Measurements from ENCODE around the gene PRKCA. TPM values are rescaled to one million over a fixed set of nuclear protein-coding genes. Genes with fewer than 3 reads are reported as not detected.
"Not testable (repeated sequence)": the region's sequence is repeated elsewhere in the genome, so short reads cannot be mapped to it uniquely, and the experiment has no call there.

The PRKCA gene
- total and polyA plus RNA-seq, 4 experiments from 2014 or later: 1.1 to 107 (median 56.1) TPM

DNA sequence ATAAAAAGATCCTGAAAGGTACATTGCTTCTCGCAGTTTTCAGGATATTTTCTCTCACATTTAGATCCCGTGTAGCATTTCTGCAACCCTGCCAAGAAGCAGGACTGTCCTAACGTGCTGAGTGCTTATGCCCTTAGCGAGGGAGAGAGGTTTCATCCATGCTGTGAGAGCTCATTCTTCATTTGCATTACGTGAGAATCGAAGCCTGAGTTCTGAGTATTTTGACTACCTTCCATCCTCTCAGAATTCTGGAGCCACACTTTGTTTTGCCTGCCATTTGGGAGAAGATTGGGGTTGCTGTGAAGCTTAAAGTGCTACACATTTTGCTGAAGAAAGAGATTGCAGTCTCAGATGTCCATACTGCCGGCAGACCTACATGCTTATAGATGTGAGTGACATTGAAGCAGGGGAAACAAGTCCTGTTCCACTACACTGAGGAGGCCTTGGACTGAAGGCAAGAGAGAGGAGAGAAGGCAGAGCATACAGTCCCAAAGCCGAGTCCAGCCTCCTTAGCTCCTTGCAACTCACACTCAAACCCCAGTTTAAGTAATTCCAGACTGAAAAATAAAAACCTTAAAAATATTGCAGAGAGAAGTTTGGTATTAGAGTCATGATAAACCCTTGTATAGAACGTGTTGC is 183.0 kb downstream of the PRKCA start:
- H3K36me3 Mint-ChIP-seq: peaks cover 0 to 11% of the 10 kb centered on the region in 2 donors
- no peak for DNase-seq
- Histone ChIP-seq H3K9me3 (ENCODE audit: control insufficient read depth in 1 of 2, low read length in 2 of 2) (no peaks in the 10 kb centered on the region), H3K27me3 (ENCODE audit: insufficient read depth, low read length) (no peaks in the 10 kb centered on the region), H3K36me3 (ENCODE audit: insufficient read depth, low read length) (no peaks in the 10 kb centered on the region), H3K4me1 (ENCODE audit: insufficient read depth, low read length) (no peaks in the 10 kb centered on the region), H3K27ac (ENCODE audit: low read depth, low read length) (no peak overlapping the region), H3K4me3 (ENCODE audit: low read length in 2 of 2) (no peak overlapping the region)
- H3K27me3 Mint-ChIP-seq: no peaks in the 10 kb centered on the region
- H3K4me1 Mint-ChIP-seq: peaks cover 31 to 54% (median 46%) of the 10 kb centered on the region in 4 donors
- CTCF ChIA-PET (ENCODE audit: partially characterized antibody): no interaction called here
- intact Hi-C loops (cut with micrococcal nuclease): no loop called here
- POLR2A ChIA-PET (ENCODE audit: partially characterized antibody): interaction anchor here (0.7 kb wide), 1 partner anchor 88 kb away, joined by 3 read pairs; no protein-coding TSS in a partner anchor
- peak overlapping the region in 1 of 7 donors; percentile 1 for H3K27ac Mint-ChIP-seq
- H3K9me3 Mint-ChIP-seq: no peaks in the 10 kb centered on the region
- no peak overlapping the region for H3K4me3 Mint-ChIP-seq

GRCh38 chr17:66487121-66487520 is 184.7 kb downstream of the PRKCA start:
- no peaks in the 10 kb centered on the region for H3K27me3 ChIP-seq (ENCODE audit: insufficient read depth, low read length)

DNA sequence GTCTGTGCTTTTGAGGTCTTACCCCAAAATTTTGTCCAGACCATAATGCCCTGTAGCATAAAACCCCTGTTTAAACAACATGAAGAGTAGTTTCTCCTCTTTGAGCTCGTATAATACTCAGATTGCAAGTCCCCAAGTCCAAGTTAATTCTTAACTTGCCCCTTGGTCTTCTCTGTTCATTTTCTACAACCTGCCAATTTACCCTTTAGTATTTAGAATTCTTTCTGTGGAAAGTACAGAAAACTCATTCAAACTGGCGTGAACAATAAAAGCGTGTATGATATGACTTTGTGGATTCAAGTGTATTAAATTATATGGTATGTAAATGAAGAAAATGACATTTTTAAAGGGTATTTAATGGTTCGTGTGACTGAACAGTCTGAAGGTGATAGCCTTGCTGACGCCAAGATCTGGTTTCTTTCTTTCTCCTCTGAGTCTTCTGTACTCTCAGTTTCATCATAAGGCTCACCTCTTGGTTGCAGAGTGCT is 185.6 kb downstream of the PRKCA start:
- Mint-ChIP-seq H3K9me3 (no peaks in the 10 kb centered on the region), H3K4me1 (peaks cover 42 to 70% (median 52%) of the 10 kb centered on the region in 4 donors)
- intact Hi-C loops (cut with micrococcal nuclease): no loop called here

More at GRCh38 chr17:66487121-66487520, 184.7 kb downstream of the PRKCA start:
- POLR2A ChIA-PET (ENCODE audit: partially characterized antibody): no interaction called here
- Mint-ChIP-seq H3K27me3 (no peaks in the 10 kb centered on the region), H3K36me3 (peaks cover 3 to 5% of the 10 kb centered on the region in 2 donors), H3K4me1 (peaks cover 38 to 65% (median 51%) of the 10 kb centered on the region in 4 donors), H3K9me3 (no peaks in the 10 kb centered on the region), H3K4me3 (no peak overlapping the region), H3K27ac (peak overlapping the region in 2 of 7 donors; percentile 1 to 6)
- H3K4me3 ChIP-seq (ENCODE audit: low read length in 2 of 2): no peak overlapping the region
- H3K4me1 ChIP-seq (ENCODE audit: insufficient read depth, low read length): peaks cover 16% of the 10 kb centered on the region
- no peak overlapping the region for H3K27ac ChIP-seq (ENCODE audit: low read depth, low read length)
- H3K36me3 ChIP-seq (ENCODE audit: insufficient read depth, low read length): no peaks in the 10 kb centered on the region
- no peak for DNase-seq
- CTCF ChIA-PET (ENCODE audit: partially characterized antibody): no interaction called here
- H3K9me3 ChIP-seq (ENCODE audit: control insufficient read depth in 1 of 2, low read length in 2 of 2): no peaks in the 10 kb centered on the region
- intact Hi-C loops (cut with micrococcal nuclease): no loop called here

DNA sequence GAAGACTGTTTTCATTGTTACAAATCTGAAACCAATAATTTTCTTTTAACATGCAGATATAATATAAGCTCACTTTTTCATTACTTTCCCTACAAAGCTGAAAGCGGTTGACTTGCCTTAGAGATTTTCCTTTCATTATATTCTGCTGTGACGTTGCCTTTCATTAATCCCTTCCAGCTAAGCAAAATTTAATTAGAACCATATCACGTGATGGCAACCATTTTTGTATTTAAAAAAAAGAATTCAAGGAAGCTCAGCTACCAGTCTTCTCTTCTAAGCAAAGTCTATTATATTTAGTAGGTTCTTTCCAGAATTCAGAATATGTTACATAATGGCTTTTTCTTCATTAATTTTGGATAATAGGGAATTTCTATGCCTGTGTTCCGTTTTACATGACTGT is 186.5 kb downstream of the PRKCA start:
- Mint-ChIP-seq H3K27ac (no peak overlapping the region), H3K4me3 (no peak overlapping the region), H3K36me3 (peaks cover 5 to 7% of the 10 kb centered on the region in 2 donors), H3K9me3 (no peaks in the 10 kb centered on the region), H3K4me1 (peaks cover 49 to 77% (median 59%) of the 10 kb centered on the region in 4 donors), H3K27me3 (no peaks in the 10 kb centered on the region)
- POLR2A ChIA-PET (ENCODE audit: partially characterized antibody): no interaction called here
- Histone ChIP-seq H3K36me3 (ENCODE audit: insufficient read depth, low read length) (no peaks in the 10 kb centered on the region), H3K27ac (ENCODE audit: low read depth, low read length) (no peak overlapping the region), H3K9me3 (ENCODE audit: control insufficient read depth in 1 of 2, low read length in 2 of 2) (no peaks in the 10 kb centered on the region), H3K27me3 (ENCODE audit: insufficient read depth, low read length) (no peaks in the 10 kb centered on the region), H3K4me1 (ENCODE audit: insufficient read depth, low read length) (peaks cover 32% of the 10 kb centered on the region), H3K4me3 (ENCODE audit: low read length in 2 of 2) (no peak overlapping the region)
- CTCF ChIA-PET (ENCODE audit: partially characterized antibody): interaction anchor here (0.6 to 1.2 kb wide), 2 partner anchors 78 to 239 kb away, joined by 3 to 4 read pairs; no protein-coding TSS in a partner anchor
- DNase-seq: no peak
- intact Hi-C loops (cut with micrococcal nuclease): no loop called here

More for the DNA sequence above, 185.6 kb downstream of the PRKCA start:
- no peaks in the 10 kb centered on the region for H3K27me3 Mint-ChIP-seq
- no peaks in the 10 kb centered on the region for H3K9me3 ChIP-seq (ENCODE audit: control insufficient read depth in 1 of 2, low read length in 2 of 2)
- no peaks in the 10 kb centered on the region for H3K36me3 ChIP-seq (ENCODE audit: insufficient read depth, low read length)
- CTCF ChIA-PET (ENCODE audit: partially characterized antibody): no interaction called here
- no peak overlapping the region for H3K27ac ChIP-seq (ENCODE audit: low read depth, low read length)
- H3K27ac Mint-ChIP-seq: peak overlapping the region in 3 of 7 donors; percentile 0 to 7 (median 5)
- H3K36me3 Mint-ChIP-seq: peaks cover 5 to 7% of the 10 kb centered on the region in 2 donors
- peaks cover 24% of the 10 kb centered on the region for H3K4me1 ChIP-seq (ENCODE audit: insufficient read depth, low read length)
- POLR2A ChIA-PET (ENCODE audit: partially characterized antibody): no interaction called here
- no peak for DNase-seq
- no peak overlapping the region for H3K4me3 Mint-ChIP-seq
- H3K27me3 ChIP-seq (ENCODE audit: insufficient read depth, low read length): no peaks in the 10 kb centered on the region
- no peak overlapping the region for H3K4me3 ChIP-seq (ENCODE audit: low read length in 2 of 2)

DNA sequence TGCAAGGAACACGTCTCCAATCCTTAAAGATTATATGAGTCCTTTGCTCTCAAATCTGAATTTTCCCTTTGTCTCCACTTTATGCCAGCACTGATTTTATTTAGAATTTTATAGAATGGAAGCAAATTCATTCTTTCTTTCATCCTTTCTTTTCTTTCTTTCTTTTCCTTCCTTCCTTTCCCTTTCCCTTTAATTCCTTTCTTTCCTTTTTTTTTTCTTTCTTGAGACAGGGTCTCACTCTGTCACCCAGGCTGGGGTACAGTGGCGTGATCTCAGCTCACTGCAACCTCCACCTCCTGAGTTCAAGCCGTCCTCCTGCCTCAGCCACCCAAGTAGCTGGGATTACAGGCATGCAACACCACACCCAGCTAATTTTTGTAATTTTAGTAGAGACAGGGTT is 187.2 kb downstream of the PRKCA start:
- H3K4me3 Mint-ChIP-seq; H3K9me3 ChIP-seq (ENCODE audit: control insufficient read depth in 1 of 2, low read length in 2 of 2); H3K27ac ChIP-seq (ENCODE audit: low read depth, low read length); H3K36me3 ChIP-seq (ENCODE audit: insufficient read depth, low read length); H3K4me3 ChIP-seq (ENCODE audit: low read length in 2 of 2); intact Hi-C loops (cut with micrococcal nuclease); H3K27me3 Mint-ChIP-seq; POLR2A ChIA-PET (ENCODE audit: partially characterized antibody); H3K27me3 ChIP-seq (ENCODE audit: insufficient read depth, low read length); H3K9me3 Mint-ChIP-seq; DNase-seq; H3K27ac Mint-ChIP-seq: not testable (repeated sequence)
- CTCF ChIA-PET (ENCODE audit: partially characterized antibody): interaction anchor here (1.2 kb wide), 1 partner anchor 78 kb away, joined by 4 read pairs; no protein-coding TSS in a partner anchor
- peaks cover 51 to 79% (median 65%) of the 10 kb centered on the region in 4 donors for H3K4me1 Mint-ChIP-seq
- H3K36me3 Mint-ChIP-seq: peaks cover 5 to 10% of the 10 kb centered on the region in 2 donors
- peaks cover 39% of the 10 kb centered on the region for H3K4me1 ChIP-seq (ENCODE audit: insufficient read depth, low read length)

- no peaks in the 10 kb centered on the region for H3K27me3 Mint-ChIP-seq
- H3K9me3 Mint-ChIP-seq: no peaks in the 10 kb centered on the region
- intact Hi-C loops (cut with micrococcal nuclease): no loop called here
- peak overlapping the region in 3 of 8 donors; percentile 11 to 73 (median 46) for H3K4me3 Mint-ChIP-seq
- H3K4me3 ChIP-seq (ENCODE audit: low read length in 2 of 2): no peak overlapping the region
- CTCF ChIA-PET (ENCODE audit: partially characterized antibody): no interaction called here
- DNase-seq: peak in 1 of 5 donors; percentile 2
- H3K27ac ChIP-seq (ENCODE audit: low read depth, low read length): no peak overlapping the region
- peaks cover 47 to 77% (median 58%) of the 10 kb centered on the region in 4 donors for H3K4me1 Mint-ChIP-seq
- peaks cover 12 to 15% of the 10 kb centered on the region in 2 donors for H3K36me3 Mint-ChIP-seq
- H3K27ac Mint-ChIP-seq: peak overlapping the region in 5 of 7 donors; percentile 34 to 80 (median 75)
- no peaks in the 10 kb centered on the region for H3K27me3 ChIP-seq (ENCODE audit: insufficient read depth, low read length)
- H3K4me1 ChIP-seq (ENCODE audit: insufficient read depth, low read length): peaks cover 39% of the 10 kb centered on the region
- H3K9me3 ChIP-seq (ENCODE audit: control insufficient read depth in 1 of 2, low read length in 2 of 2): no peaks in the 10 kb centered on the region
- no peaks in the 10 kb centered on the region for H3K36me3 ChIP-seq (ENCODE audit: insufficient read depth, low read length)
- POLR2A ChIA-PET (ENCODE audit: partially characterized antibody): no interaction called here
Measured at GRCh38 chr17:66491213-66491612, 188.8 kb downstream of the PRKCA start.

DNA sequence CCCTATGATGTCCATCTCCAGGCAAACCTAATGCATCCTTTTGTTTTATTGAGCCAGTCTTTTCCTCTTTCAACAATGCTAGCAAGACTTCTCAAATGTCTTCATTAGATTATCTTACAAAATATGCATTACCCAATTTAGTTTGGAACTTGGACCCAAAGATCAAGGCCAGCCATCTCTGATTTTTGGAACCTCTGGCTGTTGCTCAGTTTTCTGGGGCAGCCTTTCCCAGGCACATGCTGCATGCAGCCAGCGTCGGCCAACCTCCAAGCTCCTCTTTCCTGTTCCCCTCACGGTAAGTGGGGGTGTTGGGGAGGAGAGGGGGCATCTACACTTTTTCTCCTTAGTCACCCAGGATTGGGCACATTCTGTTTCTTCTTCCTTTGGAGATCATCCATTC is 189.3 kb downstream of the PRKCA start:
- no peaks in the 10 kb centered on the region for H3K36me3 ChIP-seq (ENCODE audit: insufficient read depth, low read length)
- H3K27me3 Mint-ChIP-seq: no peaks in the 10 kb centered on the region
- H3K4me1 ChIP-seq (ENCODE audit: insufficient read depth, low read length): peaks cover 39% of the 10 kb centered on the region
- peak overlapping the region in 3 of 8 donors; percentile 11 to 73 (median 46) for H3K4me3 Mint-ChIP-seq
- H3K36me3 Mint-ChIP-seq: peaks cover 12 to 17% of the 10 kb centered on the region in 2 donors
- no peaks in the 10 kb centered on the region for H3K9me3 ChIP-seq (ENCODE audit: control insufficient read depth in 1 of 2, low read length in 2 of 2)
- no peaks in the 10 kb centered on the region for H3K27me3 ChIP-seq (ENCODE audit: insufficient read depth, low read length)
- ChIA-PET POLR2A (ENCODE audit: partially characterized antibody) (no interaction called here), CTCF (ENCODE audit: partially characterized antibody) (no interaction called here)
- H3K4me1 Mint-ChIP-seq: peaks cover 43 to 74% (median 57%) of the 10 kb centered on the region in 4 donors
- H3K27ac ChIP-seq (ENCODE audit: low read depth, low read length): no peak overlapping the region
- no peak overlapping the region for H3K4me3 ChIP-seq (ENCODE audit: low read length in 2 of 2)
- intact Hi-C loops (cut with micrococcal nuclease): no loop called here
- H3K27ac Mint-ChIP-seq: peak overlapping the region in 4 of 7 donors; percentile 12 to 77 (median 40)
- no peaks in the 10 kb centered on the region for H3K9me3 Mint-ChIP-seq
- no peak for DNase-seq

Measured in CD4-positive, alpha-beta memory T cell (primary cell).